CD4-positive, CD25-positive, alpha-beta regulatory T cell (primary cell): Measurements from ENCODE around the gene CD151. TPM values are rescaled to one million over a fixed set of nuclear protein-coding genes. Genes with fewer than 3 reads are reported as not detected.

ENCODE experiments used
- polyA plus RNA-seq, 4 donors: library from polyadenylated mRNA; unstranded; fragments of 300-500 nt; fragmentation: Illumina TruSeq; gene quantifications; one replicate each; pipeline ENCODE4 v1.2.3, GENCODE V29; 2021
- total RNA-seq: library from RNA; stranded (reverse); gene quantifications from one replicate; pipeline ENCODE4 v1.2.3, GENCODE V29; 2022

CD151 gene
- total and polyA plus RNA-seq, 5 donors from 2014 or later = 5.5 to 20.7 (median 11.9) TPM

Other genes starting within 250 kb of the CD151 start
- 120 TPM for gene IRF7, start 217.0 kb upstream of the CD151 start, total RNA-seq
- 10 to 100 TPM; 27.2 to 38.9 (median 28.6) TPM for gene IRF7, start 217.0 kb upstream of the CD151 start, polyA plus RNA-seq
- gene CDHR5, start 208.0 kb upstream of the CD151 start, total RNA-seq = not detected
- gene CDHR5, start 208.0 kb upstream of the CD151 start, polyA plus RNA-seq = not detected
- not detected for gene SCT, start 205.8 kb upstream of the CD151 start, total RNA-seq
- gene SCT, start 205.8 kb upstream of the CD151 start, polyA plus RNA-seq = not detected
- gene DRD4, start 195.7 kb upstream of the CD151 start, total RNA-seq = not detected
- not detected for gene DRD4, start 195.7 kb upstream of the CD151 start, polyA plus RNA-seq
- 84.1 TPM for gene DEAF1, start 137.7 kb upstream of the CD151 start, total RNA-seq
- 10 to 100 TPM; 33.5 to 46.5 (median 37.4) TPM for gene DEAF1, start 137.7 kb upstream of the CD151 start, polyA plus RNA-seq
- 26.3 TPM for gene TMEM80, start 137.1 kb upstream of the CD151 start, total RNA-seq
- 10 to 100 TPM; 24.5 to 35.0 (median 27.0) TPM for gene TMEM80, start 137.1 kb upstream of the CD151 start, polyA plus RNA-seq
- gene EPS8L2, start 126.7 kb upstream of the CD151 start, total RNA-seq = 11.2 TPM
- gene EPS8L2, start 126.7 kb upstream of the CD151 start, polyA plus RNA-seq = 10 to 100 TPM; 17.4 to 19.4 (median 18.3) TPM
- 68.3 TPM for gene TALDO1, start 85.5 kb upstream of the CD151 start, total RNA-seq
- gene TALDO1, start 85.5 kb upstream of the CD151 start, polyA plus RNA-seq = 100 to 1,000 TPM; 227 to 274 (median 240) TPM
- gene GATD1, start 55.5 kb upstream of the CD151 start, total RNA-seq = 42.1 TPM
- 1 to 10 TPM; 3.6 to 5.5 (median 4.8) TPM for gene GATD1, start 55.5 kb upstream of the CD151 start, polyA plus RNA-seq
- not detected for gene CEND1, start 42.9 kb upstream of the CD151 start, total RNA-seq
- under 1 TPM in 3 of 4 donors, not detected in 1; 0.47 to 0.67 (median 0.49) TPM for gene CEND1, start 42.9 kb upstream of the CD151 start, polyA plus RNA-seq
- gene SLC25A22, start 34.7 kb upstream of the CD151 start, total RNA-seq = 20.3 TPM
- gene SLC25A22, start 34.7 kb upstream of the CD151 start, polyA plus RNA-seq = 1 to 10 TPM; 5.3 to 6.6 (median 6.4) TPM
- 31.7 TPM for gene PIDD1, start 27.7 kb upstream of the CD151 start, total RNA-seq
- gene PIDD1, start 27.7 kb upstream of the CD151 start, polyA plus RNA-seq = 1 to 10 TPM; 1.8 to 6.7 (median 4.3) TPM
- gene RPLP2, start 23.0 kb upstream of the CD151 start, total RNA-seq = 2,852 TPM
- gene RPLP2, start 23.0 kb upstream of the CD151 start, polyA plus RNA-seq = 1,000 to 10,000 TPM; 2,313 to 3,705 (median 3,130) TPM
- 195 TPM for gene PNPLA2, start 14.0 kb upstream of the CD151 start, total RNA-seq
- gene PNPLA2, start 14.0 kb upstream of the CD151 start, polyA plus RNA-seq = 10 to 100 TPM; 23.9 to 28.0 (median 24.6) TPM
- gene CRACR2B, start 5.0 kb upstream of the CD151 start, total RNA-seq = 1.2 TPM
- under 1 TPM in 3 of 4 donors, not detected in 1; 0.11 to 0.24 (median 0.18) TPM for gene CRACR2B, start 5.0 kb upstream of the CD151 start, polyA plus RNA-seq
- gene POLR2L, start 9.6 kb downstream of the CD151 start, total RNA-seq = 43.1 TPM
- gene POLR2L, start 9.6 kb downstream of the CD151 start, polyA plus RNA-seq = 100 to 1,000 TPM in 1 of 4 donors, 10 to 100 TPM in 3; 62.7 to 101 (median 75.3) TPM
- 2.2 TPM for gene TSPAN4, start 9.9 kb downstream of the CD151 start, total RNA-seq
- 1 to 10 TPM; 1.2 to 1.7 (median 1.4) TPM for gene TSPAN4, start 9.9 kb downstream of the CD151 start, polyA plus RNA-seq
- gene CHID1, start 77.9 kb downstream of the CD151 start, total RNA-seq = 28.7 TPM
- 10 to 100 TPM; 40.2 to 50.6 (median 47.7) TPM for gene CHID1, start 77.9 kb downstream of the CD151 start, polyA plus RNA-seq
- gene AP2A2, start 92.9 kb downstream of the CD151 start, total RNA-seq = 85.9 TPM
- 10 to 100 TPM in 1 of 4 donors, 1 to 10 TPM in 3; 6.2 to 10.2 (median 7.0) TPM for gene AP2A2, start 92.9 kb downstream of the CD151 start, polyA plus RNA-seq
- not detected for gene MUC6, start 203.8 kb downstream of the CD151 start, total RNA-seq
- under 1 TPM in 1 of 4 donors, not detected in 3; 0.23 TPM for gene MUC6, start 203.8 kb downstream of the CD151 start, polyA plus RNA-seq
- not detected for gene MUC2, start 241.9 kb downstream of the CD151 start, total RNA-seq
- not detected for gene MUC2, start 241.9 kb downstream of the CD151 start, polyA plus RNA-seq